ENCODE measurements around the gene NLK.

DNA sequence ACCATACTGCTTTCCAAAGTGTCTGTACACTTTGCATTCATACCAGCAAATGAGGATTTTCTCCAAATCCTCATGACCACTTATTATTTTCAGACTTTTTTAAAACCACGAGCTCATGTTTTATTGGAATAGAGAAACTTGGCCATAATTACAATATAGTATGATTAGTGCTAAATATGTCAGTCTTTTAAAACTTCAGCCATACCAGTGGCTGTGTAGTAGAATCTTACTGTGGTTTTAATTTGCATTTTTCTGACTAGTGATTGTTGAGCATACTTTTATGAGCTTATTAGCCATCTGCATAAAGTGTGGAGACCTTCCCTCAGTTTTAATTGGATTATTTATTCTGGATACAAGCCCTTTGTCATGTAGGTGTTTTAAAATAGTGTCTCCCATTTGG lies 57.8 kb downstream of the NLK start:
- TF ChIP-seq CTBP1 (IDR thresholded peaks at IDR 0.05; ENCODE audit: borderline replicate concordance) (no peak), NFRKB (IDR thresholded peaks at IDR 0.05) (no peak), ELF4 (IDR thresholded peaks at IDR 0.05) (no peak), SP1 (IDR thresholded peaks at IDR 0.05) (no peak), SUZ12 (IDR thresholded peaks at IDR 0.05) (no peak), FOXK2 (IDR thresholded peaks at IDR 0.05) (no peak), FOXA1 (IDR thresholded peaks at IDR 0.05) (no peak), ZNF384 (IDR thresholded peaks at IDR 0.05) (no peak), HDGF (IDR thresholded peaks at IDR 0.05; ENCODE audit: borderline replicate concordance) (no peak), TARDBP (IDR thresholded peaks at IDR 0.05) (no peak)

All from HEK293T (cell line).